D341Med (cell line): ENCODE results near the gene PKNOX2.

ENCODE experiments used
- DNase-seq: peaks from one replicate; pipeline ENCODE4 v3.0.0; 2012; ENCODE audit warnings: low spot score

Gene PKNOX2

GRCh38 chr11:125338886-125339811 is 174.6 kb downstream of the PKNOX2 start:
- no peak for DNase-seq

- DNase-seq = no peak
These were observed 177.1 kb downstream of the PKNOX2 start for GRCh38 chr11:125341676-125342075.

- no peak for DNase-seq
These were observed 177.9 kb downstream of the PKNOX2 start for GRCh38 chr11:125342281-125342930.

DNA sequence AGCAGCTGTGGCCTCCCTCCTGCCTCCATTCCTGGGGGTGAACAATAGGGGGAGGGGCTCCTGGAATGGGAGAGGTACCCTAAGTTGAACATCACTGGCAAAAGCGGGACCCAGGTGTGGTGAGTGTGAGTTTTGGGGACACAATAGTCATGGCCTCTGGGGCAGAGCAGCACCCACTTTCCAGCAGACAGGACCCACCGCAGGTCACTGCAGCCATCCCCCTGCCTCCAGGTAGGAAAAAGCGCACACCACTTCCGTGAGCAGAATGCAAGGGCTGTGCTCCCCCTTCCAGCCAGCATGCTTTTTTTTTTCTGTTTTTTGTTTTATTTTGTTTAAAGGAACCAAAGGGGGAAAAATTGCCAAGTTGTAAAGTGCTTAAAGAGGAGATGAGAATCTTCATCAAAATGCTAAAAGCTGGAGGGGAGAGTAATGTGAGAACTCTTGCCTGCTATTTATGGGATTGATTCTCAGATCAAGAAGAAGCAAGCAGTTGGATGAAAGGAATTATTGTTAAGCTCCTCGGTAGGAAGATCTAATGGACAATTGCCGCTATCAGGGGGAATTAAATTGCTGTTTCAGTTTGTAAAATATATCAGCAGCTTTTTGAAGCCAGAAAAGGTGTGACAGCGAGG is 178.7 kb downstream of the PKNOX2 start:
- no peak for DNase-seq

GRCh38 chr11:125343718-125344131 is 179.2 kb downstream of the PKNOX2 start:
- no peak for DNase-seq

- no peak for DNase-seq
These were observed 180.4 kb downstream of the PKNOX2 start for GRCh38 chr11:125344846-125345420.

DNA sequence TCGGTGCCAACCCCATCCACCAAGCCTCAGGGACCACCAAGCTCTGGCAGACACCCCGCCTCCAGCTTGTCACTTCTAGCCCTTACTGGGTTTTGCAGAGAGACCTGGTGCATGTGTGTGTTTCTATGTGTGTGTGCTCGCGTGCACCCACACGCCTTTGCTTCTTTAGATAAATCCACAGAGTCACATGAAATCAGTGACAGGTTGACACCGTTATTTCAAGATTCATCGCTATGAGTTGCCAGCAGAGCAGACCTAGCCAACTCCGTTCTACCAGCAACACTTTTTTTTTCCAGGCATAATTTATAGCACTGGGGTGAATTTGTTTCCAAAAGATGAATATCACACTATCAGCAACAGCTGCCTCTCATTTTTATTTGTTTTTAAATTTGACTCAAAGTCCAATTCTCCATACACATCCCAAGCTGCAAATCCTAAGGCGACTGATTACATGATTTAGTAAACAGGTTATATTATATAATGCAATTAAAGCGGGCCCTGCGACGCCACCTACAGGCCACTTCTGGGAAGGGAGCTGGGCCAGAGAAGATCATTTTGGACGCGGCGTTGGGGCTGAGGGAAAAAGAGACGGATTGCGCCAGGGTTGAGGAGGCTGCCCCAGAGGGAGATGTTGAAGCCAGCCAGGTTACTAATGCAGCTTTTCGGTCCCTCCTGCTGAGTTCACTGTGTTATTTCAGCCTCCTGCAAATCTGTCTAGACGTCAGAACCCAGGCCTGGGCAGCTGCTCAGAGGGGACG is 181.0 kb downstream of the PKNOX2 start:
- peak; percentile 81 for DNase-seq

DNA sequence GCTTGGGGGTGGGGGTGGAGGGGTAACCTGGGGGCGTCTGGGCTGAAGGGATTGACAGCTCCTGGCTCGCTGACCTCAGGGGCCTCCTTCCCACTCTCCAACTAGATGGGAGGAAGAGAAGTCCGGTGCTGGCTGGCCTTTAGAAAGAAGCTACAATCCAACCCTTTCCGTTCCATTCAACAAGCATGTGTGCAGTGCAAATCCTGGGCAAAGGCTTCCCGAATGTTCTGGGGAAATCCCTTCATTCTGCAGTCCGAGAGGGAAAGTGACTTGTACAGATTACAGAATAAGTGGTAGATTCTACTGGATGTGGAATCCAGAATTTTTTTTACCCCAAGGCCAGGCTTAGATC is 181.6 kb downstream of the PKNOX2 start:
- DNase-seq = no peak

- DNase-seq = no peak
These were observed 182.2 kb downstream of the PKNOX2 start for GRCh38 chr11:125346565-125347260.

GRCh38 chr11:125347261-125347585 is 182.7 kb downstream of the PKNOX2 start:
- DNase-seq = no peak

DNA sequence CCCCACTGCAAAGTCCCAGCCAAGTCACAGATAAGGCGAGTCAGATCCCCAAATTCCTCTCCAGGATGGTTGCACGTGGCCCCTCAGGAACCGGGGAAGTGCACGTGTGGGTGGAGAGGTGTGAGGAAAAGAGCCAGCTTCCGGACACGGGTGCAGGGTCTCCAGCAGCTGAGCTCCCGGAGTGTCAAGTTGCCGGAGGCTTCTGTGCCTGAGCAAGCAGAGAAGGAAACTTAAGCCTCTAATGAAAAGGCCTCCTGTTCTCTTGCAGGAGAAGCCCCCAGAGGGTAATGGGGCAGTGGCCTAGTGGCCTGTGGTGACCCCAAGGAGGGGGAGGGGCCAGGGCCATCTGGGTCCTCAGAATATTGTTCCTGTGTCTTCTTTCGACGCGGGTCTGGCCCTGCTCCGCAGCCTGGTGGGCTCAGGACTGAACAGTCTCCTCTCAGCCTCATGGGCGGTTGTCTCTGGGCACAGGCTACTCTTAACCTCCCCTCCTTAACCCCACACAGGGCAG is 183.6 kb downstream of the PKNOX2 start:
- no peak for DNase-seq

DNA sequence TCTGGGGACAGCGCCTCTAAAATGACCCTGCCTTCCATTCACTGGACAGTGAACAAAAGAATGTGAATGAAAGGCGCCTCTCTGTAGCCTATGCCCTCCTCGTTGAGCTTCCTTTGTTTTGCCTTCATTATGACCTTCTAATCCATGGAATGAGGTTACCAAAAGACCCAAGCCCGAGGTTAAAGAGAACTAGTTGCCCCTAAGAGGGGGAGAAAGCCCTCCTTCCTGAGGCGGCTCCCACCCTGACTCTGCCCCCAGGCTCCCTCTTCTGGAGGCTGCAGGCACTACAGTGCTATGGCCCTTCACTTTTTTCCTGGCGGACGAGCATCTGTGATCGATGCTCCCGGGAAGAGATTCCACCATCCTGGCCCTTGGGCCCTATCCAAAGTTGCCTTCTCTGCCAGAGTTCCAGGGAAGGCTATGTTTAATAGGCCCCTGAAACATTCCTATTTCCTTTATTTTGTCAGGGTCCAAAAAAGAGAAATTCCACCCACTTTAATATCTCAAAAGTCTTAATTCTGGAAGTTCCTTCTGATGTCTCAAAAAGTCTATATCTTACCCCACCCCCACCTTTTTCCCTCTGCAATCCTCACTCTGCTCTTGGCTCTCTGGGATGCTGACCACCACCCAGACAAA is 184.2 kb downstream of the PKNOX2 start:
- peak; percentile 79 for DNase-seq

DNA sequence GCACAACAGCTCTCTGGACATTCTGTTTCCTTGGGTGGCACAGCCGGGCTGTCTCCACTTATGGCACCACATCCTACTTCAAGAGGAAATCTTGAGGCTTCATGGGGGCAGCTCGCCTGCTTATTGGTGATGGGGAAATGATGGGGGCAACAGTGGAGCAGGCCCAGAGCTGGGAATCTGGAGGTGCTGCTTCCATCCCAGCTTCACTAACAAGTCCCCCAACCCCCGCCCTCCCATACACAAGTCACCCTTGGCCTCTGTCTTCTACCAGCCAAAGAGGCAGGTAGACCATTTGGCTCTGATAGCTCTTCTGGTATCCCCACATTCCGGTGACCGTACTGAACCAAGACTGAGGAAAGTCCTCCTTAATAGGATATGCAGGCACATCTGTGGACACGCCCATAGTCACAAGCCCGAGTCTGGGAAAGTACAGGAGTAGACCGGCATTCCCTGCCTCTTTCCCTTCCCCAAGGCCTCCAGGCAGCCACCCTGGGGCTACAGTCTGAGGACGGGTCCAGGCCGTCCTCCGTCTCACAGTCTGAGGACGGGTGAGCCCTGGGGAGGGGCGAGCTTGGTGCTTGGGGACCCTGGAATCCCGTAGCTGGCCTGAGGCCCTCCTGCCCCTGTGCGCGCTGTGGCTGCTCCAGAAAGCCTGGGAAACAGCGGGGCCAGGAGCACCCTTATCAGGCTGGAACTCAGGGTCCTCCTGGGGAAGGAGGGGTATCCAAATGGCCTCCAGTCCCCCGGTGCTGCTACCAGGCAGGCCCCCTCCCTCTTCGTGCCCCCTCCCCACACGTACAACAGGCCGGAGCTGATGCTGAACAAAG is 185.9 kb downstream of the PKNOX2 start:
- DNase-seq = no peak

GRCh38 chr11:125351033-125351867 is 186.7 kb downstream of the PKNOX2 start:
- DNase-seq = no peak

DNA sequence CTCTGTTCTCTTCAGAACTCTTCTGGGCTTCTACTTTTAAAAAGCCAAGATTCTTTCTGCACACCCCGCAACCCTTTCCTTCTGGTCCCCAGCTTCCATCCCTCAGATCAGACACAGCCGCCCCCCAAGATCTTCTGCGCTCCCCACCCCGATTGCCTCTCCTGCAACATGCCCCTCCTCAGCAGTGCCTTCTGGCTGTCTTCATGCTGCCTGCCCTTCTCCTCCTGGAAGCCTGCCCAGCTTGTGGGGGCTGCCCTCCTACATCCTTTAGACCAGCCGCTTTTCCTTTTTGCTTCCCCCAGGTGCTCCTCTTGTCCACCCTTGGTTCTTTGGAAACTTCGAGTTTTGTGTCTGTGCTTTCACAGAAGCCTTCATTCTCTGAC is 187.3 kb downstream of the PKNOX2 start:
- no peak for DNase-seq

- no peak for DNase-seq
These were observed 192.2 kb downstream of the PKNOX2 start for GRCh38 chr11:125356797-125357196.

DNA sequence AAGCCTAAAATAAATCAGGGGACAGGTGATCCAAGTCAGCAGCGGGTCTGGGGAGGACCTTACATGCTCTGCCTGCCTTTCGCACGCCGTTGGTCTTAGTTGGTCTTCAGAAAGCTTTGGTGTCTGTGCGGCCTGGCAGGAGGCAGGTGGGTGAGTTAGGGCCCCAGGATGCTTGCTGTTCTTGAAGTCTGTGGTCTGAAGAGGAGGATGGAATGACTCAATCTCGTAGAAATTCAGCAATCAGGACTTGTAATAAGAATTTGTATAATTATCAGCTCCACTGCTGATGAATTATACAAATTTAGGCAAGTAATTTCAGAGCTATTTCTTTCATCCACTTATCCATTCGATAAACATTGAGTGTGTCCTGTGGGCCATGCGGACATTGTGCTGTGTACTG is 193.0 kb downstream of the PKNOX2 start:
- DNase-seq = no peak

- DNase-seq = no peak
These were observed 193.8 kb downstream of the PKNOX2 start for GRCh38 chr11:125358254-125358840.

- no peak for DNase-seq
These were observed 194.6 kb downstream of the PKNOX2 start for GRCh38 chr11:125359130-125359529.
